Fibroblast of lung (primary cell): Measurements from ENCODE around the gene DYSF. TPM values are rescaled to one million over a fixed set of nuclear protein-coding genes. Genes with fewer than 3 reads are reported as not detected.

Source experiments
- DNase-seq, 2 donors: peaks; one replicate each; pipeline versions ENCODE4 v3.0.0 to v3.0.0-alpha.2; 2010; ENCODE audit warnings: low read depth in 2 of 2
- H2AFZ ChIP-seq: 2 replicates; pipeline ENCODE4 v1.5.1; 2012; ENCODE audit warnings: low read length, control low read depth, inconsistent platforms
- H3K27ac ChIP-seq: 2 replicates; pipeline ENCODE4 v1.5.1; 2011; ENCODE audit warnings: low read length, control low read depth; ENCODE audit not compliant: insufficient read depth
- H3K27me3 ChIP-seq: 2 replicates; pipeline ENCODE4 v1.5.1; 2011; ENCODE audit warnings: mild to moderate bottlenecking, low read length; ENCODE audit not compliant: control insufficient read depth, insufficient read depth
- H3K36me3 ChIP-seq: 2 replicates; pipeline ENCODE4 v1.5.1; 2011; ENCODE audit warnings: low read length; ENCODE audit not compliant: control insufficient read depth, insufficient read depth
- H3K4me1 ChIP-seq: 2 replicates; pipeline ENCODE4 v1.5.1; 2011; ENCODE audit warnings: low read length; ENCODE audit not compliant: control insufficient read depth, insufficient read depth; ENCODE audit errors: extremely low read depth
- H3K4me2 ChIP-seq: 2 replicates; pipeline ENCODE4 v1.5.1; 2011; ENCODE audit warnings: low read length, control low read depth; ENCODE audit not compliant: insufficient read depth; ENCODE audit errors: extremely low read depth
- H3K4me3 ChIP-seq, 4 experiments: fragments of 200-600 bp in 1 of 4; sonication (generic) in 1 of 4; replicated peaks in 1 of 4; 2 replicates each; pipeline ENCODE4 v1.5.1; 2011 to 2016; ENCODE audit warnings: low read length in 4 of 4, low read depth in 3 of 4, mild to moderate bottlenecking in 3 of 4, control low read depth in 2 of 4, inconsistent platforms in 1 of 4, mixed read lengths in 1 of 4; ENCODE audit not compliant: insufficient read depth in 1 of 4; ENCODE audit errors: control extremely low read depth in 1 of 4
- H3K79me2 ChIP-seq: 2 replicates; pipeline ENCODE4 v1.5.1; 2012; ENCODE audit warnings: mild to moderate bottlenecking, low read length, inconsistent platforms; ENCODE audit not compliant: control insufficient read depth, insufficient read depth
- H3K9ac ChIP-seq: 2 replicates; pipeline ENCODE4 v1.5.1; 2011; ENCODE audit warnings: mild to moderate bottlenecking, low read length, control low read depth; ENCODE audit not compliant: insufficient read depth
- H3K9me3 ChIP-seq: 2 replicates; pipeline ENCODE4 v1.5.1; 2012; ENCODE audit warnings: low read depth, low read length; ENCODE audit not compliant: control insufficient read depth, insufficient read depth
- H4K20me1 ChIP-seq: 2 replicates; pipeline ENCODE4 v1.5.1; 2011; ENCODE audit warnings: low read length; ENCODE audit not compliant: control insufficient read depth, insufficient read depth; ENCODE audit errors: extremely low read depth
- CTCF ChIP-seq, 2 donors: IDR thresholded peaks in 1 of 2; conservative IDR thresholded peaks in 1 of 2; 1 replicate in 1 of 2; 2 replicates in 1 of 2; pipeline ENCODE4 v1.5.1; 2011 to 2012; ENCODE audit warnings: low read length in 2 of 2, control low read depth in 1 of 2, inconsistent platforms in 1 of 2, low read depth in 1 of 2, mild to moderate bottlenecking in 1 of 2
- EZH2 ChIP-seq: IDR thresholded peaks from 2 replicates; pipeline ENCODE4 v1.5.1; 2012; ENCODE audit warnings: low read length, control low read depth, mild to moderate bottlenecking; ENCODE audit errors: missing control alignments
- polyA plus RNA-seq, 2 donors: library from polyadenylated mRNA; depleted of rRNA in 1 of 2; stranded (reverse) in 1 of 2; unstranded in 1 of 2; fragments of >200 nt; gene quantifications; 2 replicates each; pipeline ENCODE4 v1.2.1, GENCODE V29; 2011 to 2012; ENCODE audit warnings: missing spikeins in 1 of 2
- total RNA-seq: library from RNA; depleted of rRNA; stranded (reverse); fragments of >200 nt; gene quantifications from 2 replicates; pipeline ENCODE4 v1.2.1, GENCODE V29; 2014

DYSF gene
- total and polyA plus RNA-seq, 2 donors (not counting 1 experiment from before 2014, with no cell fraction given), result under 0.01 to 0.67 TPM

- H3K9me3 ChIP-seq, result no peaks in the 10 kb centered on the region
- H3K36me3 ChIP-seq, result no peaks in the 10 kb centered on the region
- TF ChIP-seq EZH2, result no peak
- TF ChIP-seq CTCF (conservative IDR thresholded peaks at IDR 0.05 in 1 of 2, IDR thresholded peaks at IDR 0.05 in 1 of 2; ENCODE audit: low read depth in 1 of 2, low read length in 2 of 2), result no peak
- H3K27ac ChIP-seq, result no peak overlapping the region
- H3K9ac ChIP-seq, result no peak overlapping the region
- no peak overlapping the region for H3K4me2 ChIP-seq
- H3K27me3 ChIP-seq, result no peaks in the 10 kb centered on the region
- no peaks in the 10 kb centered on the region for H3K79me2 ChIP-seq
- H4K20me1 ChIP-seq, result no peaks in the 10 kb centered on the region
- H2AFZ ChIP-seq, result no peak overlapping the region
- H3K4me3 ChIP-seq, result no peak overlapping the region
- no peaks in the 10 kb centered on the region for H3K4me1 ChIP-seq
- no peak for DNase-seq
Observed at GRCh38 chr2:71513721-71514120, 60.4 kb downstream of the DYSF start.

- no peak overlapping the region for H3K4me2 ChIP-seq
- H3K4me1 ChIP-seq, result no peaks in the 10 kb centered on the region
- H2AFZ ChIP-seq, result no peak overlapping the region
- DNase-seq, result no peak
- H3K36me3 ChIP-seq, result no peaks in the 10 kb centered on the region
- peaks cover 2% of the 10 kb centered on the region for H3K27me3 ChIP-seq
- no peak overlapping the region for H3K9ac ChIP-seq
- no peaks in the 10 kb centered on the region for H4K20me1 ChIP-seq
- no peaks in the 10 kb centered on the region for H3K9me3 ChIP-seq
- no peak overlapping the region for H3K4me3 ChIP-seq
- TF ChIP-seq EZH2 (no peak), CTCF (conservative IDR thresholded peaks at IDR 0.05 in 1 of 2, IDR thresholded peaks at IDR 0.05 in 1 of 2; ENCODE audit: low read depth in 1 of 2, low read length in 2 of 2) (no peak)
- H3K27ac ChIP-seq, result no peak overlapping the region
- no peaks in the 10 kb centered on the region for H3K79me2 ChIP-seq
Observed at GRCh38 chr2:71516253-71516888, 63.0 kb downstream of the DYSF start.

GRCh38 chr2:71517851-71518250, 64.5 kb downstream of the DYSF start:
- Histone ChIP-seq H3K9me3 (no peaks in the 10 kb centered on the region), H3K27me3 (peaks cover 2% of the 10 kb centered on the region), H4K20me1 (no peaks in the 10 kb centered on the region), H3K27ac (no peak overlapping the region), H3K4me3 (no peak overlapping the region), H3K4me2 (no peak overlapping the region), H2AFZ (no peak overlapping the region), H3K36me3 (no peaks in the 10 kb centered on the region), H3K9ac (no peak overlapping the region), H3K4me1 (no peaks in the 10 kb centered on the region), H3K79me2 (no peaks in the 10 kb centered on the region)
- DNase-seq, result no peak
- TF ChIP-seq CTCF (conservative IDR thresholded peaks at IDR 0.05 in 1 of 2, IDR thresholded peaks at IDR 0.05 in 1 of 2; ENCODE audit: low read depth in 1 of 2, low read length in 2 of 2), result no peak
- no peak for TF ChIP-seq EZH2
